Astrocyte of the cerebellum (primary cell): ENCODE data around the gene CTSG.
"Not testable (repeated sequence)": the region's sequence is repeated elsewhere in the genome, so short reads cannot be mapped to it uniquely, and the experiment has no call there.

Source experiments
- DNase-seq: peaks from one replicate; pipeline ENCODE4 v3.0.0-alpha.2; 2011; ENCODE audit warnings: low read depth
- H3K4me3 ChIP-seq: 2 replicates; pipeline ENCODE4 v1.5.1; 2011; ENCODE audit warnings: mild to moderate bottlenecking, low read depth, low read length, moderate library complexity
- in situ Hi-C: cut with HindIII; loops from 2 replicates; pipeline ENCODE4 v1.10.0; 2017; ENCODE audit warnings: low sequenced_read_pairs
- TF ChIP-seq, protein P1 (sequence below): IDR thresholded peaks from 2 replicates; pipeline ENCODE4 v1.5.1; 2012; ENCODE audit warnings: low read length, low read depth, moderate library complexity, mild to moderate bottlenecking; ENCODE audit errors: missing control alignments

Gene CTSG

DNA sequence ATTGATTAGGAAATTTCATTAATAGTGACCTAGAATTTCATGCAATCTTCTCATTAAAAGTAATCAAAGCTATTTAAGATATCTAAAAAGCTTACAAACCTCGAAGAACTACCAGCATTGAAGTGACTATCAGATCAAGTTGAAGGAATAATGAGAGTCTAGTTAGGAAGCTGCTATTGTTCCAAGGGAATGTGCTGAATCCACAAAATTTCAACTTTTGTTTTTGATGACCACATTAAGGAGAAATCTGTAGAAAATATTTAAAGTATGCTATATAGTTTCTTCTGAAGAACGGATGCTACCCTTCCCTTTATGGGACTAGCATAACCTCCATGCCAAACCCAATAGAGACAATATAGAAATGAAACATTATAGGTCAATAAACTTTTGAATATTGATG, 2.5 kb upstream of the CTSG start:
- TF ChIP-seq, protein P1, sequence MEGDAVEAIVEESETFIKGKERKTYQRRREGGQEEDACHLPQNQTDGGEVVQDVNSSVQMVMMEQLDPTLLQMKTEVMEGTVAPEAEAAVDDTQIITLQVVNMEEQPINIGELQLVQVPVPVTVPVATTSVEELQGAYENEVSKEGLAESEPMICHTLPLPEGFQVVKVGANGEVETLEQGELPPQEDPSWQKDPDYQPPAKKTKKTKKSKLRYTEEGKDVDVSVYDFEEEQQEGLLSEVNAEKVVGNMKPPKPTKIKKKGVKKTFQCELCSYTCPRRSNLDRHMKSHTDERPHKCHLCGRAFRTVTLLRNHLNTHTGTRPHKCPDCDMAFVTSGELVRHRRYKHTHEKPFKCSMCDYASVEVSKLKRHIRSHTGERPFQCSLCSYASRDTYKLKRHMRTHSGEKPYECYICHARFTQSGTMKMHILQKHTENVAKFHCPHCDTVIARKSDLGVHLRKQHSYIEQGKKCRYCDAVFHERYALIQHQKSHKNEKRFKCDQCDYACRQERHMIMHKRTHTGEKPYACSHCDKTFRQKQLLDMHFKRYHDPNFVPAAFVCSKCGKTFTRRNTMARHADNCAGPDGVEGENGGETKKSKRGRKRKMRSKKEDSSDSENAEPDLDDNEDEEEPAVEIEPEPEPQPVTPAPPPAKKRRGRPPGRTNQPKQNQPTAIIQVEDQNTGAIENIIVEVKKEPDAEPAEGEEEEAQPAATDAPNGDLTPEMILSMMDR, result no peak
- DNase-seq, result no peak
- no peak overlapping the region for H3K4me3 ChIP-seq
- in situ Hi-C loops, result no loop called here

DNA sequence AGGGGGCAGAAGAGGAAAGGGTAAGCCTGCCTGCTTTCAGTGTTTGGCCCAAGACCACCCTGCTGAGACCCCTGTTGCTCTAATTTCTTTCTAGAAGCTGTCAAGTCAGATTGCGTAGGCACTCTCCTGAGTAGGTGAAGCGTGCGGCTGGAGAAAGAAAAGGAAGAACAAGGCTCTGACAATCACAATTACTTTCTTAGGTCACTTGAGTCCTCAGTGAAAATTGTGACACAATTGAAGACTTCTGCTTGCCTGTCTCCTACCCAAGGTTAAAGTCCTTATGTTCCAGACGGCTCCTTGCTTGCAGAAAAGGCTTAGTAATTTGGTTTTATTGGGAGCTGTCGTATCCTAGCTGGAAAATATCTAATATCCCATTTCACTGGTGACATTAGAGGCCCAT, 721 bp upstream of the CTSG start:
- in situ Hi-C loops, result no loop called here
- DNase-seq, result no peak
- TF ChIP-seq, protein P1, result no peak
- H3K4me3 ChIP-seq, result no peak overlapping the region

DNA sequence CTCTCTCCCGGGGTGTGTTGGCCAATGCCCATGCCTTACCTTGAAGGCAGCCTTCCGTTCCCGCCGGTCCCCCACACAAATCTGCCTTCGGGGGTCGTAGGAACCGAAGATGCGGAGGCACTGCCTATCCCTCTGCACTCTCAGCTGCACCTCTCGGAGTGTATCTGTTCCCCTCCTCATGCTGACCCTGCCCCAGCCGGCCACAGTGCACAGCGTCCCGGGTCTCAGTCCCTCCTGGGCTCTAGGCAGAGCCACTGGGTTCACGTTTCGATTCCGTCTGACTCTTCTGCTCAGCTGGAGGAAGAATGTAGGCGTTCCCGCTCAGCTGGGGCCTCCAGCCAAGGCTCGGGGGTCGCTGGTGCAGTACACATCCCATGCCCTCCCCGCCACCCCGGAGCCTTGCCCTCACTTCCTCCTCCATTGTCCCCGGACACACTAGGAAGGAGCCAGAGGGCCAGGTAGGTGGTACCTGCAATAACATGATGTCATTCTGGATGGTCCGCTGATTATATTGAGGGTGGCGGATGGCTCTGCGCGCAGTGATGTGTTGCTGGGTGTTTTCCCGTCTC, 1.8 kb downstream of the CTSG start:
- in situ Hi-C loops, result no loop called here
- TF ChIP-seq, protein P1, result no peak
- H3K4me3 ChIP-seq, result no peak overlapping the region
- no peak for DNase-seq

DNA sequence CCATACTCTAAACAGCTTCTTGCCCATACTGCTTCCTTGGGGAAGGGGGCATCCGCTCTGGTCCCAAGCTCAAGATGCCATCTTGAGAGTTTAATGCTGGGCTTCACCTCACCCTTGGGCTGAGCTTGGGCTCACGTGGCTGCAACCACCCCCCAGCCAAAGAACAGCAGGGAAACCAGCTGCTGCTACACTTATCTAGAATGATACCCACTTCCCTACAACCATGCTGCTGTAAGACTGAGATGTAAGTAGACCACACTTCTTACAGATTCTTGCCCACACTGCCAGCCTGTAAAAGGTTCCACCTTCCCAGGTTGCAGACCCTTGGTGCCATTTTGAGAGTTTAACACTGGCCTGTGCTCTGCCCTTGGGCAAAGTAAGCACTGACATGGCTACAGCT, 9.7 kb downstream of the CTSG start:
- no peak for DNase-seq
- in situ Hi-C loops, result no loop called here
- TF ChIP-seq, protein P1, result no peak
- no peak overlapping the region for H3K4me3 ChIP-seq

DNA sequence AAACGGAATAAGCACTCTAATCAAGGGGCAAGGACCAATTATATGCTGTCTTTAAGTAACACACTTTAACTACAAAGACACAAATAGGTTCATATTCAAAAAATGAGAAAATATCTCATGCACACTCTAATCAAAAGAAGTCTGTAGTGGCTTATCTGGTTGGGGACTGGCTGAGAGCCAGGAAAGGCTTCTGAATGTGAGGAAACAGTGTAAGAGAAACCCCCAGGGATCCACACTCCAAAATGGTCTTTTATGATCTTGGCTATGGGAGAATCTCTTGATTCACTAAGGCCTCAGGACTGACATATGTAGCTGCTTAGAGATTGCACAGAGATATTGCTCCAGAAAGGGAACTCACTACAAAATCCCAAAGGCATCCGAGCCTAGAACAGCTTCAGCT, 10.3 kb downstream of the CTSG start:
- no peak for DNase-seq
- no peak overlapping the region for H3K4me3 ChIP-seq
- in situ Hi-C loops, result no loop called here
- TF ChIP-seq, protein P1, result no peak

DNA sequence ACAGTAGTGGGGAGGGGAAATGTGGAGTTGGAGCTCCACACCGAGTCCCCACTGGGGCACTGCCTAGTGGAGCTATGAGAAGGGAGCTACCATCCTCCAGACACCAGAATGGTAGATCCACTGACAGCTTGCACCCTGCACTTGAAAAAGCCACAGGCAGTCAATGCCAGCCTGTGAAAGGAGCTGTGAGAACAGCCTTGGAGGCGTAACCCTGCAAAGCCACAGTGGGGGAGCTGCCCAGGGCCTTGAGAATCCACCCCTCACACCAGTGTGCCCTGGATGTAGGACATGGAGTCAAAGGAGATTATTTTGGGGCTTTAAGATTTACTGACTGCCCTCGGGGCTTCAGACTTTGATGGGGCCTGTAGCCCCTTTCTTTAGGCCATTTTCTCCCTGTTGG, 12.5 kb downstream of the CTSG start:
- no peak overlapping the region for H3K4me3 ChIP-seq
- TF ChIP-seq, protein P1, result no peak
- in situ Hi-C loops, result no loop called here
- no peak for DNase-seq

DNA sequence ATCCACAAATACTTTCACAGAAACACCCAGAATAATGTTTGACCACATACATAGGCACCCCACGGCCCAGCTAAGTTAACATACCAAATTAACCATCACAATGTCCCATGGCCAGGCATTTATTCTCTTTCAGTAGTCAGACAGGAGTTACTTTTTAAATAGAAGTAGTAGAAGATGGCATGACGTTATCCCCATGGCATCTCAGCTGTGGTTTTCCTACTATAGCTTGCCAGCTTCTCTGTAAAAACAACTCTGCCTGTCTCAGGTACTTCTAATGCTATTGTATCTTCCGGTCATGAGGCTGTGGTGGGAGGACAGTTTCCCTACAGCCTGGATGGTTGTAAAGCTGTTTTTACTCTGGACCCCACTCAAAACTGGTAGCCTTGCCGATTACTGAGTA, 19.3 kb downstream of the CTSG start:
- no peak for DNase-seq
- no peak overlapping the region for H3K4me3 ChIP-seq
- TF ChIP-seq, protein P1, result no peak
- in situ Hi-C loops, result no loop called here

DNA sequence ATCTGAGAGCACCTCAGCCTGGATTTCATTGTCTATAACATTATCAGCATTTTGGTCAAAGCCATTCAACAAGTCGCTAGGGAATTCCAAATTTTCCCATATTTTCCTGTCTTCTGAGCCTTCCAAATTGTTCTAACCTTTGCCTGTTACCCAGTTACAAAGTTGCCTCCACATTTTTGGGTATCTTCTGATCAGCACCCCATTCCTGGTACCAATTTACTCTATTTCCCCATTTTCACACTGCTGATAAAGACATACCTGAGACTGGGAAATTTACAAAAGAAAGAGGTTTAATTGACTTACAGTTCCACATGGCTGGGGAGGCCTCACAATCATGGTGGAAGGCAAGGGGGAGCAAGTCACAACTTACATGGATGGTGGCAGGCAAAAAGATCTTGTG, 27.0 kb downstream of the CTSG start:
- H3K4me3 ChIP-seq, in situ Hi-C loops, DNase-seq: not testable (repeated sequence)
